ENCODE results near the gene CDK18. TPM values are rescaled to one million over a fixed set of nuclear protein-coding genes. Genes with fewer than 3 reads are reported as not detected.

Gene CDK18
- total RNA-seq, 1 experiment from 2014 or later: 9.2 TPM

GRCh38 chr1:205495237-205495823 lies 9.1 kb upstream of the CDK18 start:
- POLR2A ChIA-PET (ENCODE audit: low non-redundant PET): interaction anchor here (0.7 kb wide), 1 partner anchor 12 kb away, joined by 6 read pairs; no protein-coding TSS in a partner anchor
- CTCF ChIA-PET: interaction anchor here (1.2 to 3.8 kb wide), 3 partner anchors 10 to 98 kb away, joined by 3 to 16 read pairs (median 13); no protein-coding TSS in a partner anchor
- DNase-seq (ENCODE audit: low spot score): peak; percentile 93
- no peaks in the 10 kb centered on the region for H3K36me3 ChIP-seq (ENCODE audit: insufficient read depth, low read length, poor library complexity, severe bottlenecking)
- no TSS peak for BruUV-seq (replicated peaks)
- intact Hi-C loops (cut with micrococcal nuclease; ENCODE audit: unreplicated experiment): no loop called here
- H3K27ac ChIP-seq (ENCODE audit: low read depth, low read length, poor library complexity, severe bottlenecking): peak overlapping the region; percentile 57
- TF ChIP-seq EZH2 (IDR thresholded peaks at IDR 0.05; ENCODE audit: borderline replicate concordance, low read depth, low read length, poor library complexity, severe bottlenecking): no peak
- TF ChIP-seq CTCF (conservative IDR thresholded peaks at IDR 0.05; ENCODE audit: low read depth, low read length): no peak
- no peaks in the 10 kb centered on the region for H3K9me3 ChIP-seq (ENCODE audit: low read depth, low read length, poor library complexity, severe bottlenecking)
- H3K4me3 ChIP-seq (ENCODE audit: low read depth, low read length, poor library complexity, severe bottlenecking): peak overlapping the region; percentile 1
- H3K27me3 ChIP-seq (replicated peaks; ENCODE audit: insufficient read depth, low read depth, low read length, poor library complexity): no peaks in the 10 kb centered on the region
- peaks cover 47% of the 10 kb centered on the region for H3K4me1 ChIP-seq (ENCODE audit: insufficient read depth, low read length, poor library complexity, severe bottlenecking)

GRCh38 chr1:205496661-205497060 lies 7.8 kb upstream of the CDK18 start:
- H3K9me3 ChIP-seq (ENCODE audit: low read depth, low read length, poor library complexity, severe bottlenecking): no peaks in the 10 kb centered on the region
- H3K27me3 ChIP-seq (replicated peaks; ENCODE audit: insufficient read depth, low read depth, low read length, poor library complexity): no peaks in the 10 kb centered on the region
- no peaks in the 10 kb centered on the region for H3K36me3 ChIP-seq (ENCODE audit: insufficient read depth, low read length, poor library complexity, severe bottlenecking)
- peaks cover 47% of the 10 kb centered on the region for H3K4me1 ChIP-seq (ENCODE audit: insufficient read depth, low read length, poor library complexity, severe bottlenecking)
- intact Hi-C loops (cut with micrococcal nuclease; ENCODE audit: unreplicated experiment): no loop called here
- POLR2A ChIA-PET (ENCODE audit: low non-redundant PET): no interaction called here
- no TSS peak for BruUV-seq (replicated peaks)
- TF ChIP-seq CTCF (conservative IDR thresholded peaks at IDR 0.05; ENCODE audit: low read depth, low read length) (no peak), EZH2 (IDR thresholded peaks at IDR 0.05; ENCODE audit: borderline replicate concordance, low read depth, low read length, poor library complexity, severe bottlenecking) (no peak)
- no peak overlapping the region for H3K4me3 ChIP-seq (ENCODE audit: low read depth, low read length, poor library complexity, severe bottlenecking)
- CTCF ChIA-PET: no interaction called here
- H3K27ac ChIP-seq (ENCODE audit: low read depth, low read length, poor library complexity, severe bottlenecking): no peak overlapping the region
- DNase-seq (ENCODE audit: low spot score): no peak

GRCh38 chr1:205497351-205497750 lies 7.1 kb upstream of the CDK18 start:
- DNase-seq (ENCODE audit: low spot score): no peak
- TF ChIP-seq CTCF (conservative IDR thresholded peaks at IDR 0.05; ENCODE audit: low read depth, low read length): no peak
- no peak for TF ChIP-seq EZH2 (IDR thresholded peaks at IDR 0.05; ENCODE audit: borderline replicate concordance, low read depth, low read length, poor library complexity, severe bottlenecking)
- H3K36me3 ChIP-seq (ENCODE audit: insufficient read depth, low read length, poor library complexity, severe bottlenecking): no peaks in the 10 kb centered on the region
- POLR2A ChIA-PET (ENCODE audit: low non-redundant PET): no interaction called here
- H3K27me3 ChIP-seq (replicated peaks; ENCODE audit: insufficient read depth, low read depth, low read length, poor library complexity): no peaks in the 10 kb centered on the region
- H3K4me1 ChIP-seq (ENCODE audit: insufficient read depth, low read length, poor library complexity, severe bottlenecking): peaks cover 44% of the 10 kb centered on the region
- H3K4me3 ChIP-seq (ENCODE audit: low read depth, low read length, poor library complexity, severe bottlenecking): no peak overlapping the region
- intact Hi-C loops (cut with micrococcal nuclease; ENCODE audit: unreplicated experiment): no loop called here
- no peaks in the 10 kb centered on the region for H3K9me3 ChIP-seq (ENCODE audit: low read depth, low read length, poor library complexity, severe bottlenecking)
- H3K27ac ChIP-seq (ENCODE audit: low read depth, low read length, poor library complexity, severe bottlenecking): no peak overlapping the region
- CTCF ChIA-PET: no interaction called here
- no TSS peak for BruUV-seq (replicated peaks)
